A673 (cell line): ENCODE measurements around the gene NR6A1.

Source experiments
- EZH2 ChIP-seq: fragments of 200-600 bp; sonication (generic); IDR thresholded peaks from 2 replicates; pipeline ENCODE4 v1.6.1; 2017; ENCODE audit warnings: borderline replicate concordance, low read depth, mild to moderate bottlenecking, mixed read lengths, antibody characterized with exemption, low read length; ENCODE audit not compliant: poor library complexity, severe bottlenecking
- TF ChIP-seq, protein P1 (sequence below): fragments of 300-800, 200-600 bp; sonication (generic); conservative IDR thresholded peaks from 2 replicates; pipeline ENCODE4 v1.5.1; 2017; ENCODE audit warnings: low read depth, mild to moderate bottlenecking, antibody characterized with exemption, low read length, moderate library complexity, mixed read lengths

GRCh38 chr9:124809741-124810500, 38.8 kb upstream of the NR6A1 start:
- TF ChIP-seq, protein P1, sequence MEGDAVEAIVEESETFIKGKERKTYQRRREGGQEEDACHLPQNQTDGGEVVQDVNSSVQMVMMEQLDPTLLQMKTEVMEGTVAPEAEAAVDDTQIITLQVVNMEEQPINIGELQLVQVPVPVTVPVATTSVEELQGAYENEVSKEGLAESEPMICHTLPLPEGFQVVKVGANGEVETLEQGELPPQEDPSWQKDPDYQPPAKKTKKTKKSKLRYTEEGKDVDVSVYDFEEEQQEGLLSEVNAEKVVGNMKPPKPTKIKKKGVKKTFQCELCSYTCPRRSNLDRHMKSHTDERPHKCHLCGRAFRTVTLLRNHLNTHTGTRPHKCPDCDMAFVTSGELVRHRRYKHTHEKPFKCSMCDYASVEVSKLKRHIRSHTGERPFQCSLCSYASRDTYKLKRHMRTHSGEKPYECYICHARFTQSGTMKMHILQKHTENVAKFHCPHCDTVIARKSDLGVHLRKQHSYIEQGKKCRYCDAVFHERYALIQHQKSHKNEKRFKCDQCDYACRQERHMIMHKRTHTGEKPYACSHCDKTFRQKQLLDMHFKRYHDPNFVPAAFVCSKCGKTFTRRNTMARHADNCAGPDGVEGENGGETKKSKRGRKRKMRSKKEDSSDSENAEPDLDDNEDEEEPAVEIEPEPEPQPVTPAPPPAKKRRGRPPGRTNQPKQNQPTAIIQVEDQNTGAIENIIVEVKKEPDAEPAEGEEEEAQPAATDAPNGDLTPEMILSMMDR: no peak
- TF ChIP-seq EZH2: no peak
